Stimulated activated CD8-positive, alpha-beta memory T cell treated with anti-CD3 and anti-CD28 coated beads, Interleukin-15, amount 100 ng/mL, for 24 hours (primary cell): Measurements from ENCODE around the gene PODNL1.
A peak's percentile ranks its signal among the peaks of the same experiment; 100 is the strongest.

Experiments
- DNase-seq: peaks from one replicate; pipeline ENCODE4 v3.0.0-alpha.2; 2020; ENCODE audit warnings: low read depth

PODNL1 gene

GRCh38 chr19:13956365-13956744, 18.1 kb upstream of the PODNL1 start:
- no peak for DNase-seq

GRCh38 chr19:13955662-13956364, 17.6 kb upstream of the PODNL1 start:
- no peak for DNase-seq

- DNase-seq = no peak
Measured at GRCh38 chr19:13954185-13954584, 16.0 kb upstream of the PODNL1 start.

GRCh38 chr19:13952931-13953531, 14.8 kb upstream of the PODNL1 start:
- no peak for DNase-seq

GRCh38 chr19:13952154-13952930, 14.1 kb upstream of the PODNL1 start, which contains the start of gene DCAF15:
DCAF15 (plus strand) TSS chr19:13952509; CDS start chr19:13952513, 4 bp downstream.
- peak; percentile 90 for DNase-seq

GRCh38 chr19:13951799-13952153, 13.6 kb upstream of the PODNL1 start:
- DNase-seq = no peak

- no peak for DNase-seq
Measured at GRCh38 chr19:13951043-13951442, 12.8 kb upstream of the PODNL1 start.

- DNase-seq = no peak
Measured at GRCh38 chr19:13946414-13946813, 8.2 kb upstream of the PODNL1 start.

- no peak for DNase-seq
Measured at GRCh38 chr19:13942023-13942684, 3.9 kb upstream of the PODNL1 start.

GRCh38 chr19:13937479-13938300, 527 bp downstream of the PODNL1 start:
- no peak for DNase-seq

GRCh38 chr19:13935765-13936510, 2.3 kb downstream of the PODNL1 start:
- DNase-seq = no peak

GRCh38 chr19:13934785-13935109, 3.5 kb downstream of the PODNL1 start:
- no peak for DNase-seq

- no peak for DNase-seq
Measured at GRCh38 chr19:13932911-13933393, 5.3 kb downstream of the PODNL1 start.

GRCh38 chr19:13932149-13932637, 6.0 kb downstream of the PODNL1 start:
- DNase-seq = no peak

- DNase-seq = no peak
Measured at GRCh38 chr19:13931391-13932148, 6.6 kb downstream of the PODNL1 start.

- DNase-seq = no peak
Measured at GRCh38 chr19:13930402-13930801, 7.8 kb downstream of the PODNL1 start.

GRCh38 chr19:13929956-13930355, 8.3 kb downstream of the PODNL1 start:
- no peak for DNase-seq

GRCh38 chr19:13929340-13929739, 8.9 kb downstream of the PODNL1 start:
- DNase-seq = no peak

GRCh38 chr19:13926715-13927114, 11.5 kb downstream of the PODNL1 start:
- no peak for DNase-seq

- DNase-seq = no peak
Measured at GRCh38 chr19:13926010-13926409, 12.2 kb downstream of the PODNL1 start.
